HepG2 (cell line): ENCODE data around the gene SARNP. TPM values are rescaled to one million over a fixed set of nuclear protein-coding genes. Genes with fewer than 3 reads are reported as not detected.

Source experiments
- ATAC-seq: fragments of 200-7000 bp; cut with Tn5 transposase; 3 replicates; pipeline ENCODE4 v1.9.1; 2020; ENCODE audit warnings: mild to moderate bottlenecking, moderate library complexity
- BruUV-seq: library from RNA; stranded (reverse); fragments of 400-500 nt; replicated peaks from 2 replicates; lab custom pipeline; 2021; lab: Mats Ljungman, UMichigan
- CTCF ChIA-PET: fragments of 300-600 bp; formaldehyde crosslinking; extraction: SDS; loops from one replicate; lab custom pipeline; 2021; ENCODE audit warnings: low total read pairs, inconsistent platforms, low intra/inter-chr PET ratio; lab: Yijun Ruan, JAX
- POLR2A ChIA-PET: fragments of 350-600 bp; sonication (Branson Sonifier 250); formaldehyde crosslinking; loops from one replicate; lab custom pipeline; 2020; ENCODE audit warnings: antibody characterized with exemption, inconsistent platforms; lab: Yijun Ruan, JAX
- DNase-seq: peaks from one replicate; pipeline ENCODE4 v3.0.0-alpha.2; 2015; ENCODE audit warnings: low spot score
- FAIRE-seq: peaks from 3 replicates; lab custom pipeline; 2011; peaks lifted over from hg19 to GRCh38; lab: Jason Lieb, UNC
- H2AFZ ChIP-seq: one replicate; pipeline ENCODE4 v1.6.1; 2011; ENCODE audit warnings: low read length, inconsistent platforms
- H3K27ac ChIP-seq: fragments of 300-600 bp; 3 replicates; pipeline ENCODE4 v1.8.0; 2011; ENCODE audit warnings: mixed run types, mild to moderate bottlenecking, mixed read lengths, low read length, inconsistent platforms; ENCODE audit not compliant: insufficient read depth; ENCODE audit errors: extremely low read length
- H3K27me3 ChIP-seq, 2 experiments: fragments of 200-600 bp in 1 of 2; 2 replicates in 1 of 2; 3 replicates in 1 of 2; pipeline versions ENCODE4 v1.6.0 to v1.8.0; 2011; ENCODE audit warnings: low read length in 2 of 2, mild to moderate bottlenecking in 2 of 2, moderate library complexity in 2 of 2, inconsistent platforms in 1 of 2; ENCODE audit not compliant: insufficient read depth in 2 of 2, control insufficient read depth in 1 of 2
- H3K36me3 ChIP-seq, 2 experiments: fragments of 200-600 bp in 1 of 2; replicated peaks in 1 of 2; 2 replicates in 1 of 2; 3 replicates in 1 of 2; pipeline versions ENCODE4 v1.5.1 to v1.8.0; 2011; ENCODE audit warnings: low read length in 2 of 2, inconsistent platforms in 1 of 2; ENCODE audit not compliant: insufficient read depth in 2 of 2, control insufficient read depth in 1 of 2
- H3K4me1 ChIP-seq: 2 replicates; pipeline ENCODE4 v1.5.1; 2012; ENCODE audit warnings: low read length, inconsistent platforms; ENCODE audit not compliant: insufficient read depth
- H3K4me2 ChIP-seq: 2 replicates; pipeline ENCODE4 v1.6.0; 2011; ENCODE audit warnings: low read depth, low read length, inconsistent platforms
- H3K4me3 ChIP-seq, 3 experiments: fragments of 200-600 bp in 1 of 3; sonication (generic), shearing (Covaris generic) in 1 of 3; replicated peaks in 1 of 3; 2 replicates each; pipeline ENCODE4 v1.5.1; 2011 to 2016; ENCODE audit warnings: low read length in 3 of 3, inconsistent platforms in 2 of 3, low read depth in 2 of 3, mild to moderate bottlenecking in 2 of 3, control low read depth in 1 of 3, mixed read lengths in 1 of 3; ENCODE audit not compliant: insufficient read depth in 1 of 3
- H3K79me2 ChIP-seq: one replicate; pipeline ENCODE4 v1.6.1; 2011; ENCODE audit warnings: low read length, inconsistent platforms; ENCODE audit not compliant: insufficient read depth
- H3K9ac ChIP-seq: 2 replicates; pipeline ENCODE4 v1.6.0; 2011; ENCODE audit warnings: mild to moderate bottlenecking, low read depth, low read length, inconsistent platforms; ENCODE audit not compliant: insufficient read depth
- H3K9me3 ChIP-seq: 2 replicates; pipeline ENCODE4 v1.5.1; 2012; ENCODE audit warnings: mild to moderate bottlenecking, low read length
- H4K20me1 ChIP-seq: 2 replicates; pipeline ENCODE4 v1.6.0; 2011; ENCODE audit warnings: inconsistent platforms, mild to moderate bottlenecking, low read length, moderate library complexity; ENCODE audit not compliant: insufficient read depth
- DDIT3 ChIP-seq: sonication (generic); formaldehyde crosslinking; IDR thresholded peaks from 2 replicates; pipeline ENCODE4 v1.4.0; 2020; ENCODE audit warnings: mild to moderate bottlenecking, missing genetic modification reagents
- E2F2 ChIP-seq: sonication (generic); formaldehyde crosslinking; IDR thresholded peaks from 2 replicates; pipeline ENCODE4 v1.4.0; 2020; ENCODE audit warnings: missing genetic modification reagents, borderline replicate concordance
- EHMT2 ChIP-seq: fragments of 200-600 bp; sonication (generic); IDR thresholded peaks from 2 replicates; pipeline ENCODE4 v1.7.0; 2017; ENCODE audit warnings: antibody characterized with exemption, low read depth, low read length, borderline replicate concordance
- FOXP4 ChIP-seq: sonication (generic); formaldehyde crosslinking; IDR thresholded peaks from 2 replicates; pipeline ENCODE4 v1.4.0; 2020; ENCODE audit warnings: missing genetic modification reagents
- HNRNPUL1 ChIP-seq: fragments of 200-400 bp; formaldehyde crosslinking; IDR thresholded peaks from 2 replicates; pipeline ENCODE4 v1.6.1; 2017; ENCODE audit warnings: low read depth, mild to moderate bottlenecking, low read length, moderate library complexity
- JUN ChIP-seq: sonication (generic); formaldehyde crosslinking; IDR thresholded peaks from 2 replicates; pipeline ENCODE4 v1.4.0; 2020; ENCODE audit warnings: mild to moderate bottlenecking, missing genetic modification reagents
- PATZ1 ChIP-seq: sonication (generic); formaldehyde crosslinking; IDR thresholded peaks from 2 replicates; pipeline ENCODE4 v1.4.0; 2020; ENCODE audit warnings: missing genetic modification reagents
- PHF8 ChIP-seq: sonication (generic); formaldehyde crosslinking; IDR thresholded peaks from 2 replicates; pipeline ENCODE4 v1.5.0; 2020; ENCODE audit warnings: missing genetic modification reagents
- ZFX ChIP-seq: sonication (generic); formaldehyde crosslinking; IDR thresholded peaks from 2 replicates; pipeline ENCODE4 v1.4.0; 2020; ENCODE audit warnings: mild to moderate bottlenecking, low read depth, missing genetic modification reagents, moderate library complexity
- ZNF34 ChIP-seq: sonication (generic); formaldehyde crosslinking; IDR thresholded peaks from 2 replicates; pipeline ENCODE4 v1.4.0; 2020; ENCODE audit warnings: mild to moderate bottlenecking, missing genetic modification reagents, borderline replicate concordance
- ZNF430 ChIP-seq: sonication (generic); formaldehyde crosslinking; IDR thresholded peaks from 2 replicates; pipeline ENCODE4 v1.9.0; 2021; ENCODE audit warnings: mild to moderate bottlenecking, missing genetic modification reagents
- ZNF646 ChIP-seq: sonication (generic); formaldehyde crosslinking; IDR thresholded peaks from 2 replicates; pipeline ENCODE4 v1.9.0; 2021; ENCODE audit warnings: mild to moderate bottlenecking, missing genetic modification reagents
- WGBS: methylation state at CpG from one replicate; pipeline ENCODE4 v1.1.6; 2017; ENCODE audit warnings: low lambda C conversion rate; 5-methylcytosine and 5-hydroxymethylcytosine counted together
- in situ Hi-C: cut with HindIII; loops from 2 replicates; pipeline ENCODE4 v1.10.0; 2017; ENCODE audit warnings: low pct_unique_long_range_greater_than_20kb; ENCODE audit not compliant: extremely low pct_ligation_motif_present
- intact Hi-C: fragments of 100-400 bp; cut with micrococcal nuclease; formaldehyde crosslinking; loops from one replicate; pipeline ENCODE4 v1.10.0; 2022; ENCODE audit not compliant: unreplicated experiment
- polyA plus RNA-seq, 8 experiments: library from polyadenylated mRNA; depleted of rRNA in 3 of 8; stranded (reverse) in 7 of 8; unstranded in 1 of 8; fragments of >200 nt; fragmentation: Illumina TruSeq in 4 of 8; extraction: Trizol in 4 of 8; gene quantifications; 2 replicates each; pipeline versions ENCODE4 v1.2.1 to v1.2.3, GENCODE V29; 2011 to 2016; ENCODE audit warnings: low read depth in 4 of 8, missing spikeins in 1 of 8, mixed read lengths in 1 of 8; ENCODE audit not compliant: insufficient read depth in 1 of 8
- total RNA-seq, 5 experiments: library from RNA; depleted of rRNA; stranded (reverse); fragments of >200 nt; fragmentation: Illumina TruSeq; extraction: Trizol; gene quantifications; 2 replicates each; pipeline ENCODE4 v1.2.3, GENCODE V29; 2016; ENCODE audit warnings: low read depth in 1 of 5

The SARNP gene
- total and polyA plus RNA-seq, 2 of the 13 experiments (the other 11 are each of a cell fraction or from before 2014, with no cell fraction given): 59.0 to 95.4 TPM

GRCh38 chr12:55733021-55733555 is 84.4 kb downstream of the SARNP start:
- CTCF ChIA-PET: no interaction called here
- H3K27me3 ChIP-seq: no peaks in the 10 kb centered on the region; a peak in 1 of 5 replicates
- no peaks in the 10 kb centered on the region for H4K20me1 ChIP-seq
- DNase-seq (no peak), FAIRE-seq (no peak), ATAC-seq (no peak)
- no peak overlapping the region for H3K9ac ChIP-seq
- WGBS: 65% methylated on average over 8 of the region's 14 CpGs
- no peak overlapping the region for H2AFZ ChIP-seq
- H3K27ac ChIP-seq: no peak overlapping the region
- POLR2A ChIA-PET: no interaction called here
- in situ Hi-C loops (no loop called here), intact Hi-C loops (no loop called here)
- peaks cover 1% of the 10 kb centered on the region for H3K79me2 ChIP-seq
- no peak overlapping the region for H3K4me2 ChIP-seq
- H3K4me3 ChIP-seq: no peak overlapping the region
- H3K9me3 ChIP-seq: no peaks in the 10 kb centered on the region
- BruUV-seq: no TSS peak
- H3K4me1 ChIP-seq: peaks cover 31% of the 10 kb centered on the region
- no peaks in the 10 kb centered on the region for H3K36me3 ChIP-seq
- TF ChIP-seq JUN (no peak), PATZ1 (CRISPR knock-in tag) (no peak), ZNF646 (no peak), E2F2 (no peak), ZNF34 (CRISPR knock-in tag) (no peak), FOXP4 (CRISPR knock-in tag) (no peak), ZFX (CRISPR knock-in tag) (no peak), ZNF430 (CRISPR knock-in tag) (no peak), HNRNPUL1 (no peak), PHF8 (no peak), DDIT3 (CRISPR knock-in tag) (no peak), EHMT2 (no peak)
